Osteoblast (primary cell): ENCODE measurements around the gene PRSS12. TPM values are rescaled to one million over a fixed set of nuclear protein-coding genes. Genes with fewer than 3 reads are reported as not detected.
"Not testable (repeated sequence)": the region's sequence is repeated elsewhere in the genome, so short reads cannot be mapped to it uniquely, and the experiment has no call there.

Experiments used
- DNase-seq: peaks from one replicate; pipeline ENCODE4 v3.0.0; 2011; ENCODE audit warnings: low spot score, mixed read lengths; ENCODE audit not compliant: insufficient read length; ENCODE audit errors: missing footprints
- H2AFZ ChIP-seq: 2 replicates; pipeline ENCODE4 v1.6.0; 2011; ENCODE audit warnings: mild to moderate bottlenecking, low read length
- H3K27ac ChIP-seq: 2 replicates; pipeline ENCODE4 v1.5.1; 2011; ENCODE audit warnings: mild to moderate bottlenecking, low read depth, low read length, moderate library complexity
- H3K27me3 ChIP-seq: 2 replicates; pipeline ENCODE4 v1.6.0; 2012; ENCODE audit warnings: mild to moderate bottlenecking, control low read depth, inconsistent platforms, low read length, moderate library complexity; ENCODE audit not compliant: insufficient read depth
- H3K36me3 ChIP-seq: 2 replicates; pipeline ENCODE4 v1.5.1; 2011; ENCODE audit warnings: mild to moderate bottlenecking, low read length, control low read depth, moderate library complexity; ENCODE audit not compliant: insufficient read depth
- H3K4me1 ChIP-seq: 2 replicates; pipeline ENCODE4 v1.5.1; 2011; ENCODE audit warnings: mild to moderate bottlenecking, low read length, control low read depth, moderate library complexity; ENCODE audit not compliant: insufficient read depth
- H3K4me2 ChIP-seq: 2 replicates; pipeline ENCODE4 v1.6.0; 2011; ENCODE audit warnings: mild to moderate bottlenecking, low read length; ENCODE audit not compliant: insufficient read depth
- H3K4me3 ChIP-seq: fragments of 200-600 bp; sonication (generic); 3 replicates; pipeline ENCODE4 v1.5.1; 2012; ENCODE audit warnings: mild to moderate bottlenecking, low read length, inconsistent platforms; ENCODE audit not compliant: insufficient read depth
- H3K79me2 ChIP-seq: 2 replicates; pipeline ENCODE4 v1.6.0; 2012; ENCODE audit warnings: mild to moderate bottlenecking, low read length, control low read depth, inconsistent platforms; ENCODE audit not compliant: insufficient read depth
- H3K9me3 ChIP-seq: 2 replicates; pipeline ENCODE4 v1.5.1; 2011; ENCODE audit warnings: low read depth, low read length, control low read depth
- H4K20me1 ChIP-seq: 2 replicates; pipeline ENCODE4 v1.6.0; 2012; ENCODE audit warnings: mild to moderate bottlenecking, low read length, control low read depth; ENCODE audit not compliant: insufficient read depth
- CTCF ChIP-seq: IDR thresholded peaks from 2 replicates; pipeline ENCODE4 v1.5.1; 2011; ENCODE audit warnings: mild to moderate bottlenecking, low read depth, low read length, moderate library complexity; ENCODE audit errors: extremely low read depth
- total RNA-seq: library from RNA; depleted of rRNA; stranded (reverse); fragments of >200 nt; gene quantifications from 2 replicates; pipeline ENCODE4 v1.2.3, GENCODE V29; 2012

Gene PRSS12
- total RNA-seq, 1 donor = 9.4 TPM

- Histone ChIP-seq H3K4me1 (no peaks in the 10 kb centered on the region), H3K79me2 (no peaks in the 10 kb centered on the region), H4K20me1 (no peaks in the 10 kb centered on the region), H3K9me3 (no peaks in the 10 kb centered on the region), H3K36me3 (peaks cover 2% of the 10 kb centered on the region), H3K4me2 (no peak overlapping the region), H2AFZ (no peak overlapping the region), H3K27ac (no peak overlapping the region), H3K4me3 (no peak overlapping the region), H3K27me3 (no peaks in the 10 kb centered on the region)
- no peak for DNase-seq
- no peak for TF ChIP-seq CTCF
Observed at GRCh38 chr4:118308306-118309030, 44.3 kb downstream of the PRSS12 start.

GRCh38 chr4:118307643-118308042, 45.2 kb downstream of the PRSS12 start:
- Histone ChIP-seq H3K36me3 (peaks cover 2% of the 10 kb centered on the region), H3K27me3 (no peaks in the 10 kb centered on the region), H3K27ac (no peak overlapping the region), H3K4me3 (no peak overlapping the region), H3K4me2 (no peak overlapping the region), H3K9me3 (no peaks in the 10 kb centered on the region), H3K4me1 (no peaks in the 10 kb centered on the region), H3K79me2 (no peaks in the 10 kb centered on the region), H4K20me1 (no peaks in the 10 kb centered on the region), H2AFZ (no peak overlapping the region)
- no peak for DNase-seq
- TF ChIP-seq CTCF = no peak

- not testable (repeated sequence) for H3K4me3 ChIP-seq, DNase-seq, H3K4me2 ChIP-seq, H3K27me3 ChIP-seq, H3K27ac ChIP-seq, H4K20me1 ChIP-seq, H3K36me3 ChIP-seq, H3K4me1 ChIP-seq, H3K9me3 ChIP-seq, H2AFZ ChIP-seq, H3K79me2 ChIP-seq
Observed at GRCh38 chr4:118299619-118300018, 53.2 kb downstream of the PRSS12 start.

- TF ChIP-seq CTCF = no peak
- H3K79me2 ChIP-seq = no peaks in the 10 kb centered on the region
- no peaks in the 10 kb centered on the region for H4K20me1 ChIP-seq
- H3K4me3 ChIP-seq = no peak overlapping the region
- H3K27ac ChIP-seq = no peak overlapping the region
- H3K4me2 ChIP-seq = no peak overlapping the region
- DNase-seq = peak; percentile 19
- no peak overlapping the region for H2AFZ ChIP-seq
- H3K4me1 ChIP-seq = peaks cover 3% of the 10 kb centered on the region
- H3K9me3 ChIP-seq = no peaks in the 10 kb centered on the region
- H3K27me3 ChIP-seq = no peaks in the 10 kb centered on the region
- H3K36me3 ChIP-seq = peaks cover 14% of the 10 kb centered on the region
Observed at GRCh38 chr4:118296729-118297128, 56.1 kb downstream of the PRSS12 start.
